Measurements from ENCODE around the gene ALK. TPM values are rescaled to one million over a fixed set of nuclear protein-coding genes. Genes with fewer than 3 reads are reported as not detected.

ALK gene
- total RNA-seq, 2 donors from 2014 or later, result 0.13 to 0.46 TPM

DNA sequence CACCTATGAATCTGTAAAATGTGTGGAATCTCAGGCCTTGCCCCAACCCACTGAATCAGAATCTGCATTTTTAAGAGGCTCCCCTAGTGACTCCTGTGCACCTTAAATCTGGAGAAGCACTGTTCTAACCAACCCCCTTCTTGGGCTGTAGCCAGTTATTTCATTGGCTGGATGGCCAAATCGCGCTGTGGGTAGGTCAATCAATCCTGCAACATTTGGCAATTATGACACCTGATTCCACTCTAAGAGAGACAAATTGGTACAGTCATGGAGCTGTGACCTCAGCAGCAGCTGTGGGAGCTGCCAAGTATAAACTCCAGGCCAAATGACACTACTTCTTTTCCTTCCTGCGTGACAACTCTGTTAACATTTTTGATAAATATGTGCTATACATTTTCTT lies 597.4 kb downstream of the ALK start:
- peaks cover 14% of the 10 kb centered on the region for H3K4me1 Mint-ChIP-seq
- Histone ChIP-seq H3K9me3 (ENCODE audit: control insufficient read depth, low read length) (no peaks in the 10 kb centered on the region), H3K4me3 (ENCODE audit: low read length) (no peak overlapping the region), H3K27ac (ENCODE audit: low read depth, low read length) (no peak overlapping the region), H3K4me1 (ENCODE audit: control insufficient read depth, insufficient read depth, low read length) (no peaks in the 10 kb centered on the region), H3K9ac (ENCODE audit: extremely low read depth, low read length, poor library complexity, severe bottlenecking) (no peak overlapping the region), H3K27me3 (ENCODE audit: control insufficient read depth, insufficient read depth, low read length, poor library complexity, severe bottlenecking) (peaks cover 7% of the 10 kb centered on the region), H3K36me3 (ENCODE audit: control insufficient read depth, insufficient read depth, low read length) (no peaks in the 10 kb centered on the region)
- TF ChIP-seq, protein P1, sequence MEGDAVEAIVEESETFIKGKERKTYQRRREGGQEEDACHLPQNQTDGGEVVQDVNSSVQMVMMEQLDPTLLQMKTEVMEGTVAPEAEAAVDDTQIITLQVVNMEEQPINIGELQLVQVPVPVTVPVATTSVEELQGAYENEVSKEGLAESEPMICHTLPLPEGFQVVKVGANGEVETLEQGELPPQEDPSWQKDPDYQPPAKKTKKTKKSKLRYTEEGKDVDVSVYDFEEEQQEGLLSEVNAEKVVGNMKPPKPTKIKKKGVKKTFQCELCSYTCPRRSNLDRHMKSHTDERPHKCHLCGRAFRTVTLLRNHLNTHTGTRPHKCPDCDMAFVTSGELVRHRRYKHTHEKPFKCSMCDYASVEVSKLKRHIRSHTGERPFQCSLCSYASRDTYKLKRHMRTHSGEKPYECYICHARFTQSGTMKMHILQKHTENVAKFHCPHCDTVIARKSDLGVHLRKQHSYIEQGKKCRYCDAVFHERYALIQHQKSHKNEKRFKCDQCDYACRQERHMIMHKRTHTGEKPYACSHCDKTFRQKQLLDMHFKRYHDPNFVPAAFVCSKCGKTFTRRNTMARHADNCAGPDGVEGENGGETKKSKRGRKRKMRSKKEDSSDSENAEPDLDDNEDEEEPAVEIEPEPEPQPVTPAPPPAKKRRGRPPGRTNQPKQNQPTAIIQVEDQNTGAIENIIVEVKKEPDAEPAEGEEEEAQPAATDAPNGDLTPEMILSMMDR (conservative IDR thresholded peaks at IDR 0.05), result no peak
- H3K36me3 Mint-ChIP-seq (ENCODE audit: low read depth), result no peaks in the 10 kb centered on the region
- no peak for DNase-seq
- peaks cover 17% of the 10 kb centered on the region for H3K27me3 Mint-ChIP-seq (ENCODE audit: insufficient read depth)
- H3K4me3 Mint-ChIP-seq, result no peak overlapping the region
- H3K27ac Mint-ChIP-seq, result no peak overlapping the region
- WGBS, 2 experiments (ENCODE audit: insufficient coverage in 1 of 2, insufficient read length in 1 of 2), result 94 to 96% methylated on average over 2 of the region's 3 CpGs
- no peaks in the 10 kb centered on the region for H3K9me3 Mint-ChIP-seq

DNA sequence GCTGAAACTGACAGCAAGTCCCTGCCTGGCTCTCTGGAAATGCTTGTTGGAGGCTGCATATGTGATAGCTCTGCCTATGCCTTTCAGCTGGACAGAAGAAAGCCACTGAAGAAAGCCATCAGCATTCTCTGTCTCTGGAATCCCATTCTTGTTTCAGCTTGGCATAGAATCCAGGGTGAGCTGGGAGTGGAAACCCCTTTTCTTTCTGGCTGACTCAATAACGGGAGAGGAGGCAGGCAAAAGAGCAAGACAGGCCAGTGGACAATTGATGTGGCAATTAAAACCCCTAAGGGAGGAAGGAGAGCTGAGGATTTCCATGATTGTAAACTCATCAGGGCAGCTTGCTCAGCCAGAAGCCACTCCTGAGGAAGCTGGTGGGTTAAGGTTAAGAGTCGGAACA lies 598.1 kb downstream of the ALK start:
- Histone ChIP-seq H3K9me3 (ENCODE audit: control insufficient read depth, low read length) (no peaks in the 10 kb centered on the region), H3K27me3 (ENCODE audit: control insufficient read depth, insufficient read depth, low read length, poor library complexity, severe bottlenecking) (peaks cover 7% of the 10 kb centered on the region), H3K27ac (ENCODE audit: low read depth, low read length) (no peak overlapping the region), H3K9ac (ENCODE audit: extremely low read depth, low read length, poor library complexity, severe bottlenecking) (no peak overlapping the region), H3K4me1 (ENCODE audit: control insufficient read depth, insufficient read depth, low read length) (no peaks in the 10 kb centered on the region), H3K4me3 (ENCODE audit: low read length) (no peak overlapping the region), H3K36me3 (ENCODE audit: control insufficient read depth, insufficient read depth, low read length) (no peaks in the 10 kb centered on the region)
- 87 to 100% methylated on average over 1 to 2 of the region's 2 CpGs for WGBS, 2 experiments (ENCODE audit: insufficient coverage in 1 of 2, insufficient read length in 1 of 2)
- Mint-ChIP-seq H3K36me3 (ENCODE audit: low read depth) (no peaks in the 10 kb centered on the region), H3K27ac (no peak overlapping the region), H3K27me3 (ENCODE audit: insufficient read depth) (peaks cover 20% of the 10 kb centered on the region), H3K4me3 (no peak overlapping the region), H3K9me3 (no peaks in the 10 kb centered on the region), H3K4me1 (peaks cover 14% of the 10 kb centered on the region)
- no peak for DNase-seq
- TF ChIP-seq, protein P1 (conservative IDR thresholded peaks at IDR 0.05), result no peak

DNA sequence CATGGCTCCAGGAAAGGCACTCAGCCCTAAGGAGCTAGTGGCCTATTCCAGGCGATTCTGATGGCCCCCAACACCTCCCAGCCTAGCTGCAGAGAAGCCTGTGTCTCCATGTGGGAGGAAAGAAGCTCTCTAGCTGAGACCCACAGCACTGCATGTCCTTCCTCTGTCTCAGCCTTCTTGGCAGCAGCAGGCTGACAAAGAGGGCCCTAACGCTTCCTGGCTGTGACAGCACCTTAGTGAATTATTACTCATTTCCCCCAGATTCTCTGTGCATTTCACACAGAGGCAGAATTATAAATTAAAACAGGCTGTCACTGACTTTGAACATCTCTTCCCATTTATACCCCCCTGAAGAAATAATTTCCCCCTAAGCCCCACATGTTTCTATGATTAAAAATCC lies 599.4 kb downstream of the ALK start:
- H3K9ac ChIP-seq (ENCODE audit: extremely low read depth, low read length, poor library complexity, severe bottlenecking), result no peak overlapping the region
- H3K27ac ChIP-seq (ENCODE audit: low read depth, low read length), result no peak overlapping the region
- H3K27me3 ChIP-seq (ENCODE audit: control insufficient read depth, insufficient read depth, low read length, poor library complexity, severe bottlenecking), result peaks cover 7% of the 10 kb centered on the region
- H3K9me3 Mint-ChIP-seq, result no peaks in the 10 kb centered on the region
- no peaks in the 10 kb centered on the region for H3K36me3 ChIP-seq (ENCODE audit: control insufficient read depth, insufficient read depth, low read length)
- 89 to 90% methylated on average over 2 of the region's 2 CpGs for WGBS, 2 experiments (ENCODE audit: insufficient coverage in 1 of 2, insufficient read length in 1 of 2)
- no peak overlapping the region for H3K4me3 ChIP-seq (ENCODE audit: low read length)
- no peaks in the 10 kb centered on the region for H3K36me3 Mint-ChIP-seq (ENCODE audit: low read depth)
- peaks cover 20% of the 10 kb centered on the region for H3K27me3 Mint-ChIP-seq (ENCODE audit: insufficient read depth)
- H3K4me3 Mint-ChIP-seq, result no peak overlapping the region
- H3K4me1 ChIP-seq (ENCODE audit: control insufficient read depth, insufficient read depth, low read length), result no peaks in the 10 kb centered on the region
- H3K27ac Mint-ChIP-seq, result no peak overlapping the region
- no peaks in the 10 kb centered on the region for H3K9me3 ChIP-seq (ENCODE audit: control insufficient read depth, low read length)
- TF ChIP-seq, protein P1 (conservative IDR thresholded peaks at IDR 0.05), result no peak
- DNase-seq, result no peak
- H3K4me1 Mint-ChIP-seq, result peaks cover 14% of the 10 kb centered on the region
